Cardiac muscle cell (in vitro differentiated cells and primary cell): ENCODE data around the gene AARS2. TPM values are rescaled to one million over a fixed set of nuclear protein-coding genes. Genes with fewer than 3 reads are reported as not detected.

ENCODE experiments used
- DNase-seq, 2 donors: peaks; one replicate each; pipeline versions ENCODE4 v3.0.0 to v3.0.0-alpha.2; 2010 to 2017; ENCODE audit warnings: low read depth in 1 of 2, low spot score in 1 of 2
- H3K27ac ChIP-seq: fragments of 200-600 bp; sonication (generic); 2 replicates; pipeline ENCODE4 v1.5.1; 2016
- H3K27me3 ChIP-seq: fragments of 200-600 bp; sonication (generic); 2 replicates; pipeline ENCODE4 v1.6.0; 2016; ENCODE audit warnings: control low read depth
- H3K36me3 ChIP-seq: fragments of 200-600 bp; sonication (generic); 2 replicates; pipeline ENCODE4 v1.5.1; 2016; ENCODE audit warnings: control low read depth
- H3K4me1 ChIP-seq: fragments of 200-600 bp; sonication (generic); 2 replicates; pipeline ENCODE4 v1.8.1; 2017; ENCODE audit warnings: low read depth, mild to moderate bottlenecking, mixed run types
- H3K4me3 ChIP-seq: fragments of 200-600 bp; sonication (generic); 2 replicates; pipeline ENCODE4 v1.5.1; 2016; ENCODE audit warnings: mild to moderate bottlenecking
- H3K9me3 ChIP-seq: fragments of 200-600 bp; sonication (generic); 2 replicates; pipeline ENCODE4 v1.5.1; 2017; ENCODE audit warnings: low read depth, mild to moderate bottlenecking, control low read depth
- polyA plus RNA-seq: library from polyadenylated mRNA; unstranded; fragments of >200 nt; fragmentation: Nextera tagmentation; extraction: Ambion mirVana; gene quantifications from 2 replicates; pipeline ENCODE4 v1.2.1, GENCODE V29; 2016
- total RNA-seq: library from RNA; depleted of rRNA; stranded (reverse); fragments of >200 nt; gene quantifications from 2 replicates; pipeline ENCODE4 v1.2.3, GENCODE V29; 2016
- TF ChIP-seq, protein P1 (sequence below): IDR thresholded peaks from 2 replicates; pipeline ENCODE4 v1.5.1; 2012; ENCODE audit warnings: low read depth, mild to moderate bottlenecking, low read length

AARS2 gene
- total and polyA plus RNA-seq, 2 experiments from 2014 or later: 22.9 to 26.7 TPM

DNA sequence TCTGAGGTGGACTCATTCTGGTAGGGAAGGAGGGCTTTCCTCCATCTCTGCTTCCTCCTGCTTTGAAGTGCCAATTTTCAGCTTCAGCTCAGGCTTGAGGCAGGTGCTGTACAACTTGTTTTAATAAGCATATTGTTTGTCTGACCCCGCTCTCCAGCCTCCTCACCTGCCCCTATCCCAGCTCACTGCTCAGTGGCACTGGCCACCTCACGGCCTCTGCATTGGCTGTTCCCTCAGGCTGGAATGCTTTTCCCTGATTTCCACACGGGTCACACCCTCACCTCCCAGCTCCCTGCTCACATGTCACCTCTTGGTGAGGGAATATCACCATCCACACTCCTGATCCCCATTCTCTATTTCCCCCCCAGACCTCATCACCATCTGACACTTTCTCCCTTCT, 14.3 kb downstream of the AARS2 start:
- H3K27me3 ChIP-seq: peaks cover 35% of the 10 kb centered on the region
- H3K4me3 ChIP-seq: no peak overlapping the region
- peaks cover 2% of the 10 kb centered on the region for H3K36me3 ChIP-seq
- TF ChIP-seq, protein P1, sequence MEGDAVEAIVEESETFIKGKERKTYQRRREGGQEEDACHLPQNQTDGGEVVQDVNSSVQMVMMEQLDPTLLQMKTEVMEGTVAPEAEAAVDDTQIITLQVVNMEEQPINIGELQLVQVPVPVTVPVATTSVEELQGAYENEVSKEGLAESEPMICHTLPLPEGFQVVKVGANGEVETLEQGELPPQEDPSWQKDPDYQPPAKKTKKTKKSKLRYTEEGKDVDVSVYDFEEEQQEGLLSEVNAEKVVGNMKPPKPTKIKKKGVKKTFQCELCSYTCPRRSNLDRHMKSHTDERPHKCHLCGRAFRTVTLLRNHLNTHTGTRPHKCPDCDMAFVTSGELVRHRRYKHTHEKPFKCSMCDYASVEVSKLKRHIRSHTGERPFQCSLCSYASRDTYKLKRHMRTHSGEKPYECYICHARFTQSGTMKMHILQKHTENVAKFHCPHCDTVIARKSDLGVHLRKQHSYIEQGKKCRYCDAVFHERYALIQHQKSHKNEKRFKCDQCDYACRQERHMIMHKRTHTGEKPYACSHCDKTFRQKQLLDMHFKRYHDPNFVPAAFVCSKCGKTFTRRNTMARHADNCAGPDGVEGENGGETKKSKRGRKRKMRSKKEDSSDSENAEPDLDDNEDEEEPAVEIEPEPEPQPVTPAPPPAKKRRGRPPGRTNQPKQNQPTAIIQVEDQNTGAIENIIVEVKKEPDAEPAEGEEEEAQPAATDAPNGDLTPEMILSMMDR: no peak
- DNase-seq: no peak
- H3K4me1 ChIP-seq: no peaks in the 10 kb centered on the region
- H3K9me3 ChIP-seq: no peaks in the 10 kb centered on the region
- no peak overlapping the region for H3K27ac ChIP-seq

DNA sequence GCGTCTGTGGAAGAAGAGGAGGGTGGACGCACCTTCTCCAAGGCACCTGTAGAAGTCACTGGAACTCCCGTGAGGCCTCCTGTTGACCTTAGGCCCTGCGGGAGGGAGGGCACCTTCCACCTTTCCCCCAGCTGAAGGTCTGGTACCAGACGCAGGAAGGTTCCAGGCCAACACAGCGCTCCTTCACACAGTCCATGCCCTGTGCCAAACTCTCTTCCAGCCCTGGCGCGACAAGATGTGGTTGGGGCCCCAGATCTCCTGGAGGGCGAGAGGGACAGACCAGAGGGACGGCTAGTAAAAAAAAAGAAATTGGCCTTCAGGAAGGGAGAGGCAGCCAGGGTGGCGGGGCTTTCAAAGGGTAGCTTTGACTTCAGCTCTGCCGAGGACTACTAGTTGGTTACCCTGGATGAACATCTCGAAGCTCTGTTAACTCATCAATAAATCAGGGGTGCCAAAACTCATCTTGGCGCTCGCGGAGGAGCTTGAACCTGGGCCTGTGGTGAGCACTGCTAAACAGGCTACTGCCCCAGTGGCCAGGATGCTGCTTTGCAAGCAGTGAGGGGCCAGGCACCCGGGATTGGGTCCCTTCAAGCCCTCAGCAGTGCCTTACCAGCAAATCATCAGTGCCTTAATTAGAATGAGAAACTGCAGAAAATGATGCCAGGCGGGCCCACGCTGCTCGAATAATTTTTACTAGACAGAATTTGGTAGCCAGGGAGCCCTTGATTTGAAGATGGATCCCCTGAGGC, 14.9 kb downstream of the AARS2 start:
- Histone ChIP-seq H3K9me3 (no peaks in the 10 kb centered on the region), H3K4me1 (no peaks in the 10 kb centered on the region), H3K27me3 (peaks cover 35% of the 10 kb centered on the region), H3K4me3 (peak overlapping the region; percentile 73), H3K36me3 (peaks cover 2% of the 10 kb centered on the region), H3K27ac (no peak overlapping the region)
- TF ChIP-seq, protein P1: no peak
- DNase-seq: no peak

DNA sequence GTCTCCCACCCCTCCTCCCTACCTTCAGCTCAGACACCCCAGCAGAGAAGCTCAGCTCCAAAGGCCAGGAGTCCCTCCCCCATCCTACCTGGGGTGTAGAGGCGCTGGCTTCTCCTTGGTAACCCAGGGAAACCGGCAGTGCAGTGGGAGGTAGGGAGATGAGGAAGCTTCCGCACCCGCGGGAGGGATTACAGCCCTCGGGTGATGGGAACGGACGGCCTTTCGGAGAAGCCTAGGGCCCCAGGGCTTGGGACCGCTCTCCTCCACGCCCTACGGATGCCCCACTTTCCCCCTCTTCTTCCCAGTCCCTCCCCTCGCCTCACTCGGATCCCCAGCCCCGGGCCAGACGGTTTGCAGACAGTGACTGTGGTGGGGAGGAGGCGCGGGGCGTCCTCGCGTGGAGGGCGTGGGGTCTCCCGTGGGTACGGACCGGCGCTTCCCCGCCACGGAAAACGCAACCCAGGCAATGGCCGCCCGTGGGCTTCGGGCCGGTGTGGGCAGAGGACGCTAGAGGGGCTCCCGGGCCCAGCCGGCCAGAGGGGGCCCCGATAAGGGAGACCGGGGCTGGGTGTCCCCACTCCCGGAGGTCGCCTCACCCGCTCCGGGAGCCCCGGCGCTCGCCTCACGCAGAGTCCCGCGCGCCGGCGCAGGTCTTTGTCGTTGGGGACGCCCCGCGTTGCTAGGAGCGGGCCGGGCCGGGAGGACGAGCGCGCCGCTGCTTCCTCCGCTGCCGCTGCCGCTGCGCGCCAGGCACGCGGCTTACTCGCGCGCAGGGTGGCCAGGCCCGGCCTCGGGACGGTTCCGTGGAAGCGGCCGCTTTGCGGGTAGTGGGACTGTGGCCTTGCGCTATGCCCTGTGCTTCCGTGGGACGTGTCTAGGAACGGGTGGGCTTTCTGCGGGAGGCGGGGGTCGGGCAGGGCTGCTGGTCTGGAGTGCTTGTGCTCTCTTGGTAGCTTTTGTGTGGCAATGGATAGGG, 15.8 kb downstream of the AARS2 start:
- peak; percentile 49 to 84 for DNase-seq
- H3K27ac ChIP-seq: no peak overlapping the region
- TF ChIP-seq, protein P1: no peak
- H3K4me1 ChIP-seq: no peaks in the 10 kb centered on the region
- H3K4me3 ChIP-seq: peak overlapping the region; percentile 73
- H3K36me3 ChIP-seq: peaks cover under 1% of the 10 kb centered on the region
- peaks cover 35% of the 10 kb centered on the region for H3K27me3 ChIP-seq
- no peaks in the 10 kb centered on the region for H3K9me3 ChIP-seq

DNA sequence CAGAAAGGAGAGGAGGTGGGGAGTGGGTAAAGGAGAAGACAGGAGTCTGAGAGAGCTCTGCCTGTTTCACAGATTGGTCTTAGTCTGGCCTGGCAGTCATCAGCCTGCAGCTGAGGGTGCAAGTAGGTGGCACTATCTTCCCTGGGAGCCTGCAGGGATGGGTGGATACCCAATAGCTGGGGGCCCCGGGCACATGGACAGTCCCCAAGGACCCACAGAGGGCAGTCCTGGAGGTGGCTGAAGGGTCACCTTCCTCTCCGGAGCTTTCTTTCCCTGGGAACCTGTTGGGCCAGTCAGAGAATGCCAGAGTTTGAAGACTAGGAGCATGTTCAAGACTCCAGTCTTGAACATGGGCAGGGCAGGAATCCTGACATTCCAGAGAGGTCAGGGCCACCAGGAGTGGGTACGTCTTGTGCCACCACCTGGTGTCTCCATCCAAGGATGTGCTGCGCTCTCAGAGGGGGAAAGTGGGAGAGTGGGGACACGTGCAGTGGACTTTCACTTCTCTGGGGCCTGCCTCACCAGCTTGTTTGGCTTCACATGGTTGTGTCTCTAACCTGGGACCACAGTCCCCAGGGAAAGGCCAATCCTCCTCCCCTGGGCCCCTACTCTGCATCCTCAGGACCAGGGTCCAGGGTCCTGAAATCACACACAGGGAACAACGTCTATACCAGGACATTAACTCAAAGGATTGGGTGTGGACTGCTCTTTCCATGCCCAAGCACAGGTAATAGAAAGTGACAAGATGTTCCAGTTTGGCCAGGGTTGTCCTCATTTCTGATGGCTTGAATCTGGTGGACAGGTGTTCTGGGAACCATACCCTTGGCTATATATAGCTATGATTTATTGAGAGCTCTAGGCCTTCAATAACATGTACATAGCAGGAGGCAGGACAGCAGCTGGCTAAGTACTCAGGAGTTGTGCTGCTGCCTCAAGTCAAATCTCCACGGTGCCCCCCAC, 18.0 kb downstream of the AARS2 start:
- Histone ChIP-seq H3K27me3 (peaks cover 49% of the 10 kb centered on the region), H3K36me3 (no peaks in the 10 kb centered on the region), H3K27ac (no peak overlapping the region), H3K9me3 (no peaks in the 10 kb centered on the region), H3K4me1 (no peaks in the 10 kb centered on the region), H3K4me3 (no peak overlapping the region)
- DNase-seq: no peak
- TF ChIP-seq, protein P1: no peak
